HCT116 (cell line): Measurements from ENCODE around the gene HOTAIR. TPM values are rescaled to one million over a fixed set of nuclear protein-coding genes. Genes with fewer than 3 reads are reported as not detected.

ENCODE experiments used
- ATAC-seq: fragments of 200-7000 bp; cut with Tn5 transposase; 2 replicates; pipeline ENCODE4 v1.9.1; 2020; ENCODE audit warnings: mild to moderate bottlenecking, moderate library complexity
- BruUV-seq: library from RNA; stranded (reverse); fragments of 400-500 nt; replicated peaks from 2 replicates; lab custom pipeline; 2021; lab: Mats Ljungman, UMichigan
- CTCF ChIA-PET: fragments of 300-600 bp; sonication (Branson Sonifier 250); formaldehyde crosslinking; loops from one replicate; lab custom pipeline; 2021; ENCODE audit warnings: antibody characterized with exemption; lab: Charles Lee
- POLR2A ChIA-PET: fragments of 300-600, 350-600 bp; sonication (Branson Sonifier 250); formaldehyde crosslinking; loops from one replicate; lab custom pipeline; 2021; ENCODE audit warnings: antibody characterized with exemption; lab: Charles Lee
- RAD21 ChIA-PET, 2 experiments: fragments of 300-600 bp; sonication (Branson Sonifier 250); formaldehyde crosslinking; loops; one replicate each; lab custom pipeline; 2023; ENCODE audit warnings: low total read pairs in 2 of 2; ENCODE audit not compliant: uncharacterized antibody in 2 of 2, unreplicated experiment in 2 of 2, low non-redundant PET in 1 of 2; lab: Charles Lee
- DNase-seq: peaks from one replicate; pipeline ENCODE4 v3.0.0-alpha.2; 2010; ENCODE audit warnings: low read depth, low spot score
- H2AFZ ChIP-seq: fragments of 200-600 bp; shearing (Covaris generic), sonication (generic); 2 replicates; pipeline ENCODE4 v1.6.1; 2017; ENCODE audit warnings: low read depth, mixed run types, mixed read lengths, antibody characterized with exemption, low read length; ENCODE audit not compliant: poor library complexity, severe bottlenecking
- H3K27ac ChIP-seq: 2 replicates; pipeline ENCODE4 v1.5.1; 2012; ENCODE audit warnings: low read depth, low read length
- H3K27me3 ChIP-seq: fragments of 200-600 bp; sonication (generic); 2 replicates; pipeline ENCODE4 v1.6.1; 2016; ENCODE audit warnings: mixed run types, low read length, mixed read lengths; ENCODE audit not compliant: insufficient read depth
- H3K36me3 ChIP-seq, 2 experiments: fragments of 200-500 bp in 1 of 2; fragments of 200-600 bp in 1 of 2; sonication (Bioruptor generic) in 1 of 2; sonication (generic) in 1 of 2; 2 replicates each; pipeline versions ENCODE4 v1.5.1 to v1.6.1; 2014 to 2016; ENCODE audit warnings: low read length in 2 of 2, inconsistent platforms in 1 of 2, mixed read lengths in 1 of 2, mixed run types in 1 of 2; ENCODE audit not compliant: insufficient read depth in 2 of 2, control insufficient read depth in 1 of 2
- H3K4me1 ChIP-seq, 2 experiments: fragments of 200-600 bp in 1 of 2; sonication (generic) in 1 of 2; 2 replicates each; pipeline versions ENCODE4 v1.5.1 to v1.6.1; 2012 to 2017; ENCODE audit warnings: low read length in 2 of 2, inconsistent platforms in 1 of 2, mild to moderate bottlenecking in 1 of 2, mixed read lengths in 1 of 2, mixed run types in 1 of 2, moderate library complexity in 1 of 2; ENCODE audit not compliant: insufficient read depth in 2 of 2, control insufficient read depth in 1 of 2
- H3K4me2 ChIP-seq: fragments of 200-600 bp; sonication (generic); 2 replicates; pipeline ENCODE4 v1.6.1; 2017; ENCODE audit warnings: mixed run types, low read length, mixed read lengths
- H3K4me3 ChIP-seq, 2 experiments: fragments of 200-600 bp in 1 of 2; sonication (generic) in 1 of 2; replicated peaks in 1 of 2; 2 replicates each; pipeline ENCODE4 v1.5.1; 2011 to 2016; ENCODE audit warnings: low read length in 2 of 2, control low read depth in 1 of 2, low read depth in 1 of 2, mild to moderate bottlenecking in 1 of 2, mixed read lengths in 1 of 2, mixed run types in 1 of 2
- H3K79me2 ChIP-seq: fragments of 200-600 bp; sonication (generic); 2 replicates; pipeline ENCODE4 v1.6.1; 2017; ENCODE audit warnings: mild to moderate bottlenecking, mixed run types, low read length, moderate library complexity, mixed read lengths; ENCODE audit not compliant: insufficient read depth
- H3K9ac ChIP-seq: fragments of 200-600 bp; sonication (generic); 2 replicates; pipeline ENCODE4 v1.6.1; 2016; ENCODE audit warnings: low read length, mixed read lengths
- H3K9me2 ChIP-seq: fragments of 200-600 bp; sonication (generic), shearing (Covaris generic); 2 replicates; pipeline ENCODE4 v1.6.1; 2017; ENCODE audit warnings: mixed run types, mild to moderate bottlenecking, moderate library complexity; ENCODE audit not compliant: insufficient read depth
- H3K9me3 ChIP-seq, 2 experiments: fragments of 200-500 bp in 1 of 2; fragments of 200-600 bp in 1 of 2; sonication (Bioruptor generic) in 1 of 2; sonication (generic) in 1 of 2; 2 replicates each; pipeline ENCODE4 v1.6.1; 2014 to 2017; ENCODE audit warnings: low read length in 2 of 2, mixed read lengths in 2 of 2, inconsistent platforms in 1 of 2, low read depth in 1 of 2, mild to moderate bottlenecking in 1 of 2, mixed run types in 1 of 2, moderate library complexity in 1 of 2; ENCODE audit not compliant: control insufficient read depth in 1 of 2, insufficient read depth in 1 of 2
- H4K20me1 ChIP-seq: fragments of 200-600 bp; sonication (generic), shearing (Covaris generic); 2 replicates; pipeline ENCODE4 v1.6.1; 2017; ENCODE audit warnings: mixed run types, mild to moderate bottlenecking, moderate library complexity; ENCODE audit not compliant: insufficient read depth
- ATF3 ChIP-seq: IDR thresholded peaks from 2 replicates; pipeline ENCODE4 v1.6.1; 2012
- CEBPB ChIP-seq: IDR thresholded peaks from 2 replicates; pipeline ENCODE4 v1.6.1; 2012; ENCODE audit warnings: low read depth
- CTCF ChIP-seq, 3 experiments: fragments of 200-600 bp in 1 of 3; sonication (generic) in 1 of 3; IDR thresholded peaks in 2 of 3; conservative IDR thresholded peaks in 1 of 3; 2 replicates each; pipeline ENCODE4 v1.5.1; 2012 to 2017; ENCODE audit warnings: low read depth in 2 of 3, low read length in 2 of 3, antibody characterized with exemption in 1 of 3, borderline replicate concordance in 1 of 3, control low read depth in 1 of 3, mild to moderate bottlenecking in 1 of 3, mixed read lengths in 1 of 3, mixed run types in 1 of 3, moderate library complexity in 1 of 3; ENCODE audit not compliant: insufficient read depth in 1 of 3
- EGR1 ChIP-seq: IDR thresholded peaks from 2 replicates; pipeline ENCODE4 v1.6.1; 2012; ENCODE audit warnings: low read depth
- EZH2 ChIP-seq: fragments of 200-600 bp; sonication (generic); IDR thresholded peaks from 2 replicates; pipeline ENCODE4 v1.6.1; 2017; ENCODE audit warnings: antibody characterized with exemption, mixed run types
- EZH2phosphoT487 ChIP-seq: fragments of 200-600 bp; IDR thresholded peaks from 2 replicates; pipeline ENCODE4 v1.6.1; 2018; ENCODE audit warnings: antibody characterized with exemption, borderline replicate concordance
- FOSL1 ChIP-seq: IDR thresholded peaks from 2 replicates; pipeline ENCODE4 v1.6.1; 2012; ENCODE audit warnings: low read depth
- JUND ChIP-seq: IDR thresholded peaks from 2 replicates; pipeline ENCODE4 v1.6.1; 2012
- MAX ChIP-seq: IDR thresholded peaks from 2 replicates; pipeline ENCODE4 v1.6.1; 2012
- POLR2AphosphoS5 ChIP-seq: IDR thresholded peaks from 2 replicates; pipeline ENCODE4 v1.6.1; 2011; ENCODE audit warnings: mild to moderate bottlenecking, low read depth, low read length, moderate library complexity
- SRF ChIP-seq: IDR thresholded peaks from 2 replicates; pipeline ENCODE4 v1.6.1; 2012; ENCODE audit warnings: low read depth
- ZBTB33 ChIP-seq: IDR thresholded peaks from 2 replicates; pipeline ENCODE4 v1.6.1; 2011; ENCODE audit warnings: mild to moderate bottlenecking, low read length, moderate library complexity; ENCODE audit not compliant: insufficient replicate concordance; ENCODE audit errors: extremely low read depth
- ZNF274 ChIP-seq: fragments of 200-500 bp; sonication (Bioruptor generic); IDR thresholded peaks from 2 replicates; pipeline ENCODE4 v1.6.1; 2014; ENCODE audit warnings: mild to moderate bottlenecking, low read depth, low read length, inconsistent platforms
- intact Hi-C: fragments of 100-400 bp; cut with micrococcal nuclease; formaldehyde crosslinking; loops from 2 replicates; pipeline ENCODE4 v1.10.0; 2022
- total RNA-seq: library from RNA; stranded (reverse); gene quantifications from one replicate; pipeline ENCODE4 v1.2.1, GENCODE V29; 2021; ENCODE audit not compliant: unreplicated experiment

The HOTAIR gene
- total RNA-seq, 1 experiment from 2014 or later, result 0.25 TPM

- POLR2A ChIA-PET, result no interaction called here
- RAD21 ChIA-PET, result no interaction called here
- Histone ChIP-seq H3K4me2 (peak overlapping the region; percentile 65; the same call in 1 of the 2 replicates), H3K27ac (peak overlapping the region; percentile 35; the same call in 1 of the 2 replicates), H3K9ac (no peak overlapping the region), H3K9me3 (no peaks in the 10 kb centered on the region), H3K36me3 (no peaks in the 10 kb centered on the region), H4K20me1 (no peaks in the 10 kb centered on the region), H3K4me3 (no peak overlapping the region), H3K79me2 (no peaks in the 10 kb centered on the region), H3K4me1 (peaks cover 8 to 15% of the 10 kb centered on the region in 2 experiments; a peak in 3 of 4 replicates), H3K9me2 (no peaks in the 10 kb centered on the region), H3K27me3 (no peaks in the 10 kb centered on the region), H2AFZ (no peak overlapping the region)
- intact Hi-C loops, result no loop called here
- DNase-seq (no peak), ATAC-seq (no peak)
- no TSS peak for BruUV-seq
- TF ChIP-seq ATF3 (no peak), MAX (no peak), ZNF274 (no peak), FOSL1 (no peak), SRF (no peak), EZH2 (no peak), POLR2AphosphoS5 (no peak), EZH2phosphoT487 (no peak), CTCF (IDR thresholded peaks at IDR 0.05 in 2 of 3, conservative IDR thresholded peaks at IDR 0.05 in 1 of 3; ENCODE audit: borderline replicate concordance in 1 of 3, insufficient read depth in 1 of 3, low read depth in 2 of 3, low read length in 2 of 3) (no peak), CEBPB (no peak), EGR1 (no peak), JUND (no peak), ZBTB33 (no peak)
- CTCF ChIA-PET, result no interaction called here
Observed at GRCh38 chr12:53939141-53940108, 35.3 kb downstream of the HOTAIR start.
